K562 (cell line): Measurements from ENCODE around the gene NFIB. TPM values are rescaled to one million over a fixed set of nuclear protein-coding genes. Genes with fewer than 3 reads are reported as not detected.

Experiments
- DDX20 ChIP-seq: fragments of 450-650 bp; IDR thresholded peaks from 2 replicates; pipeline ENCODE4 v1.6.1; 2016; ENCODE audit warnings: missing genetic modification characterization, low read depth, mild to moderate bottlenecking, missing compliant biosample characterization, moderate library complexity
- ELF4 ChIP-seq: fragments of 450-650 bp; formaldehyde crosslinking; IDR thresholded peaks from 2 replicates; pipeline ENCODE4 v1.4.0; 2022; ENCODE audit warnings: missing genetic modification characterization
- GABPB1 ChIP-seq: sonication (generic); formaldehyde crosslinking; IDR thresholded peaks from 2 replicates; pipeline ENCODE4 v1.8.0; 2022; ENCODE audit warnings: mild to moderate bottlenecking, missing genetic modification reagents
- ILF3 ChIP-seq: fragments of 450-650 bp; IDR thresholded peaks from 2 replicates; pipeline ENCODE4 v1.6.1; 2018; ENCODE audit warnings: antibody characterized with exemption, mild to moderate bottlenecking, moderate library complexity, borderline replicate concordance
- ILK ChIP-seq: fragments of 450-650 bp; IDR thresholded peaks from 2 replicates; pipeline ENCODE4 v1.6.1; 2016; ENCODE audit warnings: missing genetic modification characterization, low read depth, mild to moderate bottlenecking, missing compliant biosample characterization, moderate library complexity, borderline replicate concordance
- KDM1A ChIP-seq, 2 experiments: fragments of 450-650 bp; IDR thresholded peaks; 2 replicates each; pipeline ENCODE4 v1.6.1; 2016; ENCODE audit warnings: mild to moderate bottlenecking in 2 of 2
- MBD2 ChIP-seq: sonication (generic); IDR thresholded peaks from 2 replicates; pipeline ENCODE4 v1.6.1; 2016; ENCODE audit warnings: low read depth, borderline replicate concordance
- MYNN ChIP-seq, 2 experiments: sonication (generic); formaldehyde crosslinking in 1 of 2; IDR thresholded peaks; 2 replicates each; pipeline versions ENCODE4 v1.5.0 to v1.6.1; 2016 to 2020; ENCODE audit warnings: antibody characterized with exemption in 1 of 2, missing genetic modification reagents in 1 of 2
- NCOR1 ChIP-seq: fragments of 450-650 bp; IDR thresholded peaks from 2 replicates; pipeline ENCODE4 v1.6.1; 2016; ENCODE audit warnings: mild to moderate bottlenecking, moderate library complexity
- NELFE ChIP-seq: IDR thresholded peaks from 2 replicates; pipeline ENCODE4 v1.6.1; 2011; ENCODE audit warnings: mild to moderate bottlenecking; ENCODE audit not compliant: insufficient read depth, insufficient read length
- RBM25 ChIP-seq: fragments of 200-400 bp; formaldehyde crosslinking; IDR thresholded peaks from 2 replicates; pipeline ENCODE4 v1.6.1; 2018; ENCODE audit warnings: low read length, low read depth, moderate library complexity; ENCODE audit not compliant: severe bottlenecking
- SMARCA5 ChIP-seq: fragments of 450-650 bp; IDR thresholded peaks from 2 replicates; pipeline ENCODE4 v1.6.1; 2016
- SUPT5H ChIP-seq: fragments of 450-650 bp; IDR thresholded peaks from 2 replicates; pipeline ENCODE4 v1.6.1; 2016
- TRIM25 ChIP-seq: fragments of 450-650 bp; IDR thresholded peaks from 2 replicates; pipeline ENCODE4 v1.7.0; 2016; ENCODE audit warnings: borderline replicate concordance
- ZBED1 ChIP-seq: IDR thresholded peaks from 2 replicates; pipeline ENCODE4 v1.6.1; 2014
- ZBTB40 ChIP-seq, 2 experiments: fragments of 450-650 bp in 1 of 2; sonication (generic) in 1 of 2; formaldehyde crosslinking in 1 of 2; IDR thresholded peaks; 2 replicates each; pipeline versions ENCODE4 v1.7.1 to v1.9.0; 2016 to 2022; ENCODE audit warnings: inconsistent platforms in 1 of 2, mild to moderate bottlenecking in 1 of 2, missing genetic modification reagents in 1 of 2
- ZNF24 ChIP-seq: fragments of 450-650 bp; IDR thresholded peaks from 2 replicates; pipeline ENCODE4 v1.6.1; 2016
- ZNF695 ChIP-seq: fragments of 450-650 bp; formaldehyde crosslinking; IDR thresholded peaks from 2 replicates; pipeline ENCODE4 v1.4.0; 2020; ENCODE audit warnings: mild to moderate bottlenecking, moderate library complexity
- polyA plus RNA-seq, 8 experiments: library from polyadenylated mRNA; depleted of rRNA in 4 of 8; stranded (reverse) in 5 of 8; unstranded in 3 of 8; fragments of >200 nt; fragmentation: Nextera tagmentation in 2 of 8; fragmentation: Illumina TruSeq in 1 of 8; extraction: Ambion mirVana in 2 of 8; extraction: Trizol in 1 of 8; gene quantifications; 2 replicates each; pipeline versions ENCODE4 v1.2.1 to v1.2.3, GENCODE V29; 2011 to 2014; ENCODE audit warnings: inconsistent platforms in 1 of 8, missing spikeins in 1 of 8
- total RNA-seq, 7 experiments: library from RNA; depleted of rRNA in 6 of 7; stranded (reverse); fragments of >200 nt in 6 of 7; fragmentation: Illumina TruSeq in 2 of 7; extraction: Trizol in 2 of 7; gene quantifications; 2 replicates each; pipeline versions ENCODE4 v1.2.1 to v1.2.3, GENCODE V29; 2011 to 2021; ENCODE audit warnings: low replicate concordance in 1 of 7

NFIB gene
- total and polyA plus RNA-seq, 9 of the 15 experiments (the other 6 are each of a cell fraction or from before 2014, with no cell fraction given) = 1.2 to 3.3 (median 1.9) TPM

GRCh38 chr9:14322211-14323082, 8.5 kb upstream of the NFIB start (continued):
- TF ChIP-seq MBD2 (no peak), ZNF24 (no peak), GABPB1 (CRISPR knock-in tag) (no peak), NELFE (no peak), KDM1A (IDR thresholded peaks at IDR 0.05) (0 out of 4 replicates have a peak, but pooled peaks of 1 of the 2 experiments have one; percentile 14), ZBTB40 (IDR thresholded peaks at IDR 0.05) (no peak; the same call in 1 of the 2 replicates), ZBTB40 (CRISPR knock-in tag; IDR thresholded peaks at IDR 0.05) (no peak), DDX20 (tag) (no peak), NCOR1 (no peak), TRIM25 (no peak), ILF3 (no peak), RBM25 (peak; percentile 7), ILK (tag) (no peak), MYNN (IDR thresholded peaks at IDR 0.05) (no peak), MYNN (CRISPR knock-in tag; IDR thresholded peaks at IDR 0.05) (no peak), SMARCA5 (no peak), SUPT5H (no peak), ZBED1 (no peak), ZNF695 (CRISPR knock-in tag) (no peak), ELF4 (CRISPR knock-in tag) (no peak)
